ENCODE data around the gene SNX5.

Gene SNX5

GRCh38 chr20:17896193-17896723, 72.3 kb downstream of the SNX5 start:
- no peak for TF ChIP-seq CTCF (IDR thresholded peaks at IDR 0.05; ENCODE audit: borderline replicate concordance, insufficient read depth, low read depth, low read length)
- no peak overlapping the region for H3K4me3 ChIP-seq (ENCODE audit: low read depth, low read length)

- H3K4me3 ChIP-seq (ENCODE audit: low read depth, low read length) = no peak overlapping the region
- no peak for TF ChIP-seq CTCF (IDR thresholded peaks at IDR 0.05; ENCODE audit: borderline replicate concordance, insufficient read depth, low read depth, low read length)
These were observed 72.9 kb downstream of the SNX5 start for GRCh38 chr20:17895641-17896171.

- H3K4me3 ChIP-seq (ENCODE audit: low read depth, low read length) = no peak overlapping the region
- TF ChIP-seq CTCF (IDR thresholded peaks at IDR 0.05; ENCODE audit: borderline replicate concordance, insufficient read depth, low read depth, low read length) = no peak
These were observed 75.1 kb downstream of the SNX5 start for GRCh38 chr20:17893445-17893844.

- no peak overlapping the region for H3K4me3 ChIP-seq (ENCODE audit: low read depth, low read length)
- no peak for TF ChIP-seq CTCF (IDR thresholded peaks at IDR 0.05; ENCODE audit: borderline replicate concordance, insufficient read depth, low read depth, low read length)
These were observed 76.2 kb downstream of the SNX5 start for GRCh38 chr20:17892189-17892938.

All from GM12875 (cell line).